Putamen (tissue), 1 donor: ENCODE measurements around the gene TAF8.

ENCODE experiments used
- DNase-seq: peaks from one replicate; pipeline ENCODE4 v3.0.0-alpha.2; 2016; ENCODE audit warnings: low spot score

TAF8 gene

GRCh38 chr6:42099340-42100028 is 49.2 kb downstream of the TAF8 start:
- DNase-seq: peak; percentile 17

GRCh38 chr6:42100029-42100901 is 49.9 kb downstream of the TAF8 start:
- DNase-seq: no peak

GRCh38 chr6:42101186-42101657 is 50.9 kb downstream of the TAF8 start:
- DNase-seq: no peak

- DNase-seq: no peak
Observed at GRCh38 chr6:42103216-42103615, 52.9 kb downstream of the TAF8 start.

GRCh38 chr6:42103753-42104094 is 53.4 kb downstream of the TAF8 start:
- DNase-seq: no peak

- peak; percentile 51 for DNase-seq
Observed at GRCh38 chr6:42104095-42104803, 53.9 kb downstream of the TAF8 start.

- DNase-seq: no peak
Observed at GRCh38 chr6:42104804-42105125, 54.4 kb downstream of the TAF8 start.

GRCh38 chr6:42105156-42105648 is 54.9 kb downstream of the TAF8 start:
- DNase-seq: no peak

- no peak for DNase-seq
Observed at GRCh38 chr6:42105709-42106108, 55.4 kb downstream of the TAF8 start.

GRCh38 chr6:42106112-42107023 is 56.0 kb downstream of the TAF8 start:
- no peak for DNase-seq

GRCh38 chr6:42108071-42108470 is 57.7 kb downstream of the TAF8 start:
- DNase-seq: no peak

- no peak for DNase-seq
Observed at GRCh38 chr6:42110683-42111082, 60.4 kb downstream of the TAF8 start.

- DNase-seq: no peak
Observed at GRCh38 chr6:42112351-42112750, 62.0 kb downstream of the TAF8 start.

- no peak for DNase-seq
Observed at GRCh38 chr6:42113936-42114636, 63.8 kb downstream of the TAF8 start.

- DNase-seq: no peak
Observed at GRCh38 chr6:42117843-42118161, 67.5 kb downstream of the TAF8 start.

GRCh38 chr6:42118162-42119001 is 68.1 kb downstream of the TAF8 start:
- no peak for DNase-seq

- DNase-seq: no peak
Observed at GRCh38 chr6:42120895-42121865, 70.9 kb downstream of the TAF8 start.

- no peak for DNase-seq
Observed at GRCh38 chr6:42123379-42124103, 73.2 kb downstream of the TAF8 start.
